ENCODE data around the gene PCCA. TPM values are rescaled to one million over a fixed set of nuclear protein-coding genes. Genes with fewer than 3 reads are reported as not detected.

The PCCA gene
- total RNA-seq, 1 experiment from 2014 or later = 52.8 TPM

GRCh38 chr13:100304229-100304628 lies 215.3 kb downstream of the PCCA start:
- Mint-ChIP-seq H3K36me3 (no peaks in the 10 kb centered on the region), H3K27ac (peak overlapping the region; percentile 28)

GRCh38 chr13:100305398-100305797 lies 216.5 kb downstream of the PCCA start:
- Mint-ChIP-seq H3K9me3 (no peaks in the 10 kb centered on the region), H3K27me3 (ENCODE audit: low read depth) (no peaks in the 10 kb centered on the region), H3K36me3 (peaks cover 6% of the 10 kb centered on the region; the same call in 1 of the 2 replicates), H3K4me1 (peaks cover 44% of the 10 kb centered on the region), H3K4me3 (no peak overlapping the region), H3K27ac (peak overlapping the region; percentile 20; the same call in 1 of the 2 replicates)
- TF ChIP-seq FOXP4 (CRISPR knock-in tag; IDR thresholded peaks at IDR 0.05) (no peak), SP1 (CRISPR knock-in tag; conservative IDR thresholded peaks at IDR 0.05) (no peak), E2F1 (CRISPR knock-in tag; IDR thresholded peaks at IDR 0.05) (no peak), ZNF423 (CRISPR knock-in tag; IDR thresholded peaks at IDR 0.05) (no peak), RORB (CRISPR knock-in tag; IDR thresholded peaks at IDR 0.05) (no peak), HMGA2 (CRISPR knock-in tag; IDR thresholded peaks at IDR 0.05) (no peak), NFE2L1 (CRISPR knock-in tag; IDR thresholded peaks at IDR 0.05) (no peak), CREM (CRISPR knock-in tag; IDR thresholded peaks at IDR 0.05) (no peak), SOX15 (CRISPR knock-in tag; IDR thresholded peaks at IDR 0.05) (no peak)
- POLR2A ChIA-PET = no interaction called here
- no peak for DNase-seq (ENCODE audit: low spot score)
- ATAC-seq = no peak
- CTCF ChIA-PET = no interaction called here

More at GRCh38 chr13:100304229-100304628, 215.3 kb downstream of the PCCA start:
- Mint-ChIP-seq H3K27me3 (ENCODE audit: low read depth) (no peaks in the 10 kb centered on the region), H3K4me1 (peaks cover 44% of the 10 kb centered on the region), H3K9me3 (no peaks in the 10 kb centered on the region), H3K4me3 (no peak overlapping the region)
- ATAC-seq (no peak), DNase-seq (ENCODE audit: low spot score) (no peak)
- TF ChIP-seq JUN (CRISPR knock-in tag; IDR thresholded peaks at IDR 0.05) (no peak), ZNF263 (CRISPR knock-in tag; IDR thresholded peaks at IDR 0.05; ENCODE audit: low read depth) (no peak), ZNF512 (CRISPR knock-in tag; IDR thresholded peaks at IDR 0.05; ENCODE audit: borderline replicate concordance) (no peak), NFATC4 (CRISPR knock-in tag; IDR thresholded peaks at IDR 0.05) (no peak), IRF2 (CRISPR knock-in tag; IDR thresholded peaks at IDR 0.05; ENCODE audit: borderline replicate concordance, low read depth) (no peak), E2F1 (CRISPR knock-in tag; IDR thresholded peaks at IDR 0.05) (no peak), NR3C1 (CRISPR knock-in tag; conservative IDR thresholded peaks at IDR 0.05; ENCODE audit: low read depth) (no peak), ARID4B (CRISPR knock-in tag; IDR thresholded peaks at IDR 0.05; ENCODE audit: borderline replicate concordance) (no peak), SOX15 (CRISPR knock-in tag; IDR thresholded peaks at IDR 0.05) (no peak), TEAD4 (CRISPR knock-in tag; IDR thresholded peaks at IDR 0.05) (no peak), GABPB1 (CRISPR knock-in tag; IDR thresholded peaks at IDR 0.05) (no peak)
- ChIA-PET POLR2A (no interaction called here), CTCF (interaction anchor here (0.5 to 1.5 kb wide), 2 partner anchors 648 to 718 kb away, joined by 3 to 4 read pairs; no protein-coding TSS in a partner anchor)
